HK-2 (cell line): ENCODE results near the gene UBE2I.

Experiments
- DNase-seq: peaks from one replicate; pipeline ENCODE4 v3.0.0-alpha.2; 2018; ENCODE audit not compliant: unreplicated experiment

The UBE2I gene

DNA sequence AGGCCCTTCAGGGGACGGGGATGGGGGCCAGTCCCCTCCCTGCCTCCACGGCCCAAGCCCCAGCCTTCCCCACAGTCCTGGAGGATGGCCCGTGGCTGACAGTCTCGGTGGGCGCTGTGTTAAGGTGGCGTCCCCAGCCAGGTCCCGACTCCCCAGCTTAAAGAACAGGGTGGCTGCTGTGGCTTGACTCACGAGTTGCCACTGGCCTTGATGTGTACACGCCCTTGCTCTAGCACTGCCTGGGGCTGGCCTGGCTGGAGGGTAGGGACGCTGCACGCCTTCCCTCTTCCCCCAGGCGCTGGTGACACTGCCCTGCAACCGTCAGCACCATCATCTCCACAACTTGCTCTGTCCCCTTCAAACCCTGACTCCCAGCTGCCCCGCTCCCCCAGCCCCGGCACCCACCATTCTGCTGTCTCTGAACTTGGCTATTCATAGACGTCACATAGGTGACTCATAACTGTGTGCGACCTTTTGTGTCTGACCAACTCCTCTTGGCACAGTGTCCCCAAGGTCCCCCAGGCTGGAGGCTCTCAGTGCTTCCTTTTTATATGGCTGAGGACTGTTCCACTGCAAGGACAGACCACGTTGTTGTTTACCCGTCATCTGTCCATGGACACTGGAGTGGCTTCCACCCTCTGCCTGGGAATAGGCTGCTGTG is 48.6 kb downstream of the UBE2I start:
- no peak for DNase-seq

DNA sequence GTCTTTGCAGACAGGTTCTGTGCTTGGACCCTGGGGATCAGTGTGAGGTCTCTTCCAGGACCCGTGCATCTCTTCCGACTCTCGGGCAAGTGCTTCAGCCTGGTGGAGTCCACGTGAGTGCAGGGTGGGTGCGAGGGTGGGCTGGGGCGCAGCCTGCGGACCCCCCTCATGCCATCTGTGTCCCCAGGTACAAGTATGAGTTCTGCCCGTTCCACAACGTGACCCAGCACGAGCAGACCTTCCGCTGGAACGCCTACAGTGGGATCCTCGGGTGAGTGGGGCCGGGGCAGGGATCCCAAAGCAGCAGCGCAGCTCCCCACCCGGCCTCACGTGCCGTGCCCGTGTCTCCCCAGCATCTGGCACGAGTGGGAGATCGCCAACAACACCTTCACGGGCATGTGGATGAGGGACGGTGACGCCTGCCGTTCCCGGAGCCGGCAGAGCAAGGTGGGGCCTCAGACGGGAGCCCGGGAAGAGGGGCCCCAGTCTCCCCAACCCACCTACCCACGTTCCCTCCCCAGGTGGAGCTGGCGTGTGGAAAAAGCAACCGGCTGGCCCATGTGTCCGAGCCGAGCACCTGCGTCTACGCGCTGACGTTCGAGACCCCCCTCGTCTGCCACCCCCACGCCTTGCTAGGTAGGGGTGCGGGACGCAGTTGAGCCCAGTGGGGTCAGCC is 52.4 kb downstream of the UBE2I start:
- no peak for DNase-seq

DNA sequence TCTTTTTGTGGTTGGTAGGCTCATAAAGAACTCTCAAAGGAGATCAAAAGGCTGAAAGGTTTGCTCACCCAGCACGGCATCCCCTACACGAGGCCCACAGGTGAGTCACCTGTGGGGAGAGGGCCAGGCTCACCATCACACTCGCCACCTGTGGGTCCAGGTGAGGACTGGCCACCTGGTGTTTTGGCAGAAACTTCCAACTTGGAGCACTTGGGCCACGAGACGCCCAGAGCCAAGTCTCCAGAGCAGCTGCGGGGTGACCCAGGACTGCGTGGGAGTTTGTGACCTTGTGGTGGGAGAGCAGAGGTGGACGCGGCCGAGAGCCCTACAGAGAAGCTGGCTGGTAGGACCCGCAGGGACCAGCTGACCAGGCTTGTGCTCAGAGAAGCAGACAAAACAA is 53.4 kb downstream of the UBE2I start:
- DNase-seq = no peak

DNA sequence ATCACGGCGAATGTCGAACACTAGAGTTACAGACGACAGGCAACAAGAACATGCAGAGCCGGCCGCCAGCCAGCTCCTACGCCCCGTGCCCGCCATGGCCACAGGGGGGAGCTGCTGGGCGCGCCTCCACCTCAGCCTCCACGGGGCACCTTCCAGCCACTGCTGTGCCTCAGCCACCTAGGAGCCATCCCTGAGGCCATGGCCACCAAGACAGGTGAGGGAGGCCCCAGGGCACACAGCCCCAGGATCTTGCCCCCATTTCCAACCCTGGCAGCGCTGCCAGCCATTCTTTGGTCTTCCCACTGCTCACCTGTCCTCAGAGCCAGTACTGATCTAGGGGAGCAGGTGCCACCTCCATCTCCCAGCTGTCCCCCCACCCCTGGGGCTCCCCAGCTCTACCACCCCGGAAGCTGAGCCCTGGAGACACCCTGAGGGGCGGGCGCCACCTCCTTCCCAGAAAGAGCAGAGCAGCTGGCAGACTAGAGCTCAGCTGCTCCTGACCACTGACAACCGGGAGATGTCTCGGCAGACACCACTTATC is 54.1 kb downstream of the UBE2I start:
- peak; percentile 33 for DNase-seq

DNA sequence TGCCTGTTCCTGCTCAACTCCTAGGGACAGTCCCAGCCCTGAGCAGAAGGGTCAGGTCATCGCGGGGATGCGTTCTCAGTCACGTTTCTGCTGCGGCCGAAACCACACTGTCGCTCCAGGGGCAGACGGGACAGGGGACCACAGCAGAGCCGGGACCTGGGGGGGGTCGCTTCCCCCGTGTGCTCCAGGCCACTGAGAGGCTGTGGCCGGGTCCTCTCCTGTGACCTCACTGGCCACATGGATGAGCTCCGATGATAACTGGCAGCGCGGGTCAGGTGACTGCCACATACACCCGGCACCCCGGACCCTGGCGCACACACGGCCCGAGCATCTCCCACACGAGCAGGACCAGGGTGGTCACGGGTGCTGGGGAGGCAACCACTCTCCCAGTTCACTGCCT is 55.1 kb downstream of the UBE2I start:
- no peak for DNase-seq

DNA sequence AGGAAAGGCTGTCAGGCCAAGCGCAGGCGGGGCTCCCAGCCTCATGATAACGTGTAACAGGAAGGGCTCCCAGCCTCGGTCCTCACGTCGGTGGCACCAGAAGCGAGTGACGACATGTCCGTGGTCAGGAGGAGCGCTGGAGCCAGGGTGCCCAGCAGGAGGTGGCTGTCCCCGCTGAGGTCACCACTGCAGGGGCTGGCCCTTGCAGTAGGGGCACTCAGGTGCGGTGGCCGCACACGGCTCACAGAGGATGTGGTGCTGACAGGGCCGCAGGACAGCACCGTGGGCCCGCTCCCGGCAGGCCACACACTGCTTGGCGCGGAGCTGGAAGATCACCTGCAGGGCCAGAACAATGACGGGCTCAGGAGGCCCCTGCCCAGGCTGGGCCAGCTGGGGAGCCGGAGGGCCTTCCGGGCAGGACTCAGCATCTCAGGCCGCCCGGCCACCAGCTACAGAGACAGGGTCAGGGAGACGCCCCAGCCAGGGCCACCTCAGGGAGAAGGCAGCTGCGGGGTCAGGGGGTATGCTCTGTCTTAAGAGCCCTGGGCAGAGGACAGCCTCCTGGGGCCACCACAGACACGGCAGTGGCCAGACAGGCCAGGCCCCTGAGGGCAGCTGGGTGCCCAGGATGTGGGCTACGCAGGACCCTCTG is 56.8 kb downstream of the UBE2I start:
- no peak for DNase-seq

DNA sequence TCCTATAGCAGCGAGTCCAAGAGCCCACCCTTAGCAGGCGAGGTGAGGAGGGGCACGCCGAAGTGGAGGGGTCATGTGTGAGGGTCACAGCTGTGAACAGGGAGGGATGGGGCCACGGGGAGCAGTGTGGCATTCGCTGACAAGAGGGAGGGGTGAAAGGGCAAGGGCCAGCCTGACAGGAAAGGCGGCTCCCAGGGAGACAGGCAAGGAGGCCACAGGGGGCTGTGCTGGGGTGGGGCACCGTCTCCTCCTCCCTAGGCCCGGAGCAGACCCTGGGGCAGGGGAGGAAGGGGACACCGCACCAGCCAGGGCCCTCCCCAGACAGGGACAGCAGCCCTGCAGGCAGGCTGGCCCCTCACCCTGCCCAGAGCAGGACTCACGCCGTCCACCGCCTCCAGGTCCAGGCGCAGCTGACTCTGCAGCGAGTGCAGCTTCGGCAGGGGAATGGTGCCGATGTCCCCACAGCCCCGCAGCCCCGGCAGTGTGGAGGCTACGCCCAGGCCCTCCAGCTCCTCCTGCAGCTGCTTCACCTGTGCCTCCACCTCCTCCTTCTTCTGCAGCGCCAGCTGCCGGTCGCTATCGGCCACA is 57.4 kb downstream of the UBE2I start:
- DNase-seq = no peak

DNA sequence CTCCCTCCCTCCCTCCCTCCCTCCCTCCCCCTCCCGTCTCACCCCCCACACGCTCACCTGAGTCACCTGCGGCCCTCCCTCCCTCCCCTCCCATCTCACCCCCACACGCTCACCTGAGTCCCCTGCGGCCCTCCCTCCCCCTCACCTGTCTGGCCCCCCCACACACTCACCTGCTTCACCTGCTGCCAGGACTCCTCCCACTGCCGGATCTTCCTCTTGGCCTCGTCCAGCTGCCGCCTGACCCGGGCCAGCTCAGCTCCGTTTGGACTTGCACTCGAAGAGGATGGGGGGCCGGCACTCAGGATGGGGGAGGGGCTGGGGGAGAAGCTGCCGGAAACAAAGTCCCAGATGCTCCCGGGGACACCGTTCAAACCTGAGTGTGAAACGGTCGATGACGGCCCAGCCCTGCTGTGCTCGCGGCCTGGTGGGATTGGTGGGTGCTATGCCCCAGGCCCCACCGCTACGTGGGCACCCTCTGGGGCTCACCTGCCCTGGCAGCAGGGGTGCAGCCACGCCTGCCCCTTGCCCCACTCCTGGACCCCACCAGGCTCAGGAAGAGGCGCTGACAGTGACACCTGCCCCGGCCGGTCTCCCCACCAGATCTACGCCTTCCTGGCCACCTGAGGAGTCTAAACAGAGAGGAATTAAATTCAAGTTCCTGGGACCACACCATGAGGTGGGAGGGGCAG is 58.2 kb downstream of the UBE2I start:
- DNase-seq = no peak

DNA sequence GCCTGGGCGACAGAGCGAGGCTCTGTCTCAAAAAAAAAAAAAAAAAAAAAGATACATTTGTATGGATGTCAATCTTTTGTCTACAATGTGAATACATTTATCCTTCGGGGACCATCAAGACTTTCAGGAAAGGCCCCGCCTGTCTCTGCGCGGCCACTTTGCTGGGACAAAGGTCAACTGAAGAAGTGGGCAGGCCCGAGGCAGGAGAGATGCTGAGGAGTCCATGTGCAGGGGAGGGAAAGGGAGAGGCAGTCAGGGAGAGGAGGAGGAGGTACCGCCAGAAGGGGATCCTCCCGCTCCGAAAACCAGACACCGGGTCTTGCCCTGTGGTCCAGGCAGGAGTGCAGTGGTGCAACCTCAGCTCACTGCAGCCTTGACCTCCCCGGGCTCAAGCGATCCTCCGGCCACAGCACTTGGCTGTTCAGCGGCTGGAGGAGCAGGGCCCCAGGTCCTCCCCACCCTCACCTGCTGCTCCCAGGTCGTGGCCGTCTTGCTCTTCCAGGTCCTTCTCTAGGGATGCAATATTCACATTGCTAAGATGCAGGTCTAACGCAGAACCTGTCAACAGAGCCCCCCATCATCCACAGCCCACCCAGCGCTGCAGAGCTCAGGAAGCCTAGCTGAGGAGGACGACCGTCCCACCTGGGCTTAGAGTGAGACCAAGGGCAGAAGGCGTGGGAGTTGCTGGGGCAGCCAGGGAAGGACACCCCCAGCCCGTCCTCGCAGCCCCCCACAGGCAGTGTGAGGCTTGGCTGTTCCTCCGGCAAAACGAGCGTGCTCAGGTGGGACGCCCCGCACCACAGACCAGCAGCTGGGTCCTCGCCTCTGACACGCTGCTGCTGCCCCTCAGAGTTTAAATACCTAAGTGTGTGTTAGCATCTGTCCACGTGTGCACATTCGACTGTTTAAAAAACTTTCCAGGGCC is 61.9 kb downstream of the UBE2I start:
- DNase-seq = no peak

DNA sequence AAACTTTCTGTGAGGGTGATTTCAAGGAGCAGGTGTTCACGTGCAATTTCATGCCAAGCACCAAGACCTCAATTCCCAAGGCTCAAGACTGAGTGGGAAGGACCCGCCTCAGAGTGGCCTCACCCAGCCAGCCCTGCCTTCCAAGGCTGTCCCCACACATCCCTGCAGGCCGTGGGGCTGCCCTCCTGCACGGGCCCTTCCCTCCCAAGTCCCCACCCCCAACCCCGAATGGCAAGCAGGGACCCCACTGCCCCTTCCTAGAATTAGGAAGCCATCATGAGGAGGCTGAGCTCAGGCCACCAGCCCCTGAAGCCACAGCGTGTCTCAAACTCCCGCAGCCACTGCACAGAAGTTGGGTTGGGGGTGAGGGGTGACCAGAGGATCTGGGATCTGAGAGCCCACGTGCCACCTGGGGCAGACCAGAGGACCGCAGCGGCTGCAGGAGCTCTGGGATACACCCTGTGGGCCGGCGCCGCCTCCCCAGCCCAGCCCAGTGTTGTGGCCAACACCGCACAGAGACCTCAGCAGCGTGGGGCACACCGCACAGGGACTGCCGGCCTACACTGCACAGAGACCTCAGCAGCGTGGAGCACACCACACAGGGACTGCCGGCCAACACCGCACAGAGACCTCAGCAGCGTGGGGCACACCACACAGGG is 63.0 kb downstream of the UBE2I start:
- no peak for DNase-seq

DNA sequence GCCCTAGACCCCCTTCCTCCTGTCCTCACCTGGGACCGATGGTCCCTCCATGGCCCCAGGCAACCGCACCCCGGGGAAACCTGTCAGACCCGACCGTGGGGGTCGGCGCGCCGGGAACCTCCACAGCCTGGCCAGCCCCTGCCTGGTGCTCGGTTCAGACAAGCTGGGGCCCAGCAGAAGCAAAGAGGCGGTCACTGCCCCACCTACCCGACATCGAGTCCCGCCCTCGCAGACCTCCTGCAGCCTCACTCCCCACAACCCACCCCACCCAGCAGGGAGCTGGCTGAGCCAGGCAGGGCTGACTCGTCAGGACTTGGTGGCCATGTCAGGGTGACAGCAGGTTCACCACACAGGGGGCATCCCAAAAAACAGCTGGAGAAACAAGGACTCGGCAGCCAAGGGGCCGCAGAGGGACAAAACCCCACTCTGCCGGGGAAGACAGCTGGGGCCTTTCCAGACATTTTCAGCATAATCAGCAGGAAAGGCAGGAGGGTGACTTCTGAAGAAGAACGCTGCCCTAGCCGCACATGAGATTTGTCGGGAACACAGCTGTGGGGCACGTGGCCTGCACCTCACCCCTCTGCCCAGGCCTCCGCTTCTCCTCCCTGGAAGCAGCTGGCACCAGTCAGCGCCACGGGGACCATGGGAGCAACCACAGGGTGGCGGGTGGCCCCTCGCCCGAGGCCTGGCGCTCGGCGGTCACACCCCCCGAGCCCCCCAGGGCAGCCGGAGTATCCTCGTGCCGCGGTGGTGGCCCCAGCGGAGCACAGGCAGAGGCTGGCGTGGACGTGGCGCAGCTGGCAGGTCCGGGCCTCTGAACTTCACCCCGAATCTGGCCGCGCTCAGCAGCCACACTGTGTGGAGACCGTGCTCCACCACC is 65.2 kb downstream of the UBE2I start:
- no peak for DNase-seq

DNA sequence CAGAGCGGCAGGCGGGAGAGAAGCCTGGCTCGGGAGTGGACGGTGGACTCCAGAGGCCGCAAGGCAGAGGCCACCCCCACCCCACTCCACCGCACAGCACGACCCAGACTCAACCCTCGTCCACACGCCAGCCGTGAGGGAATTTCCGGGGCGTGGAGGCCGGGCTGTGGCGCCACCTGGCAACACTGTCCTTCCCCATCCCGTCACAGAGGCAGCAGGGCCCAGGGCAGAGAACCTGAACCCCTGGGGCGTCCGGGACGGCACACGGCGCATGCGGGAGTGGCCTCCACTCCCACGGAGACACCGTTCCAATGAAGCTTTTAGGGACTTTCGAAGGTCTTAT is 65.8 kb downstream of the UBE2I start:
- DNase-seq = no peak

DNA sequence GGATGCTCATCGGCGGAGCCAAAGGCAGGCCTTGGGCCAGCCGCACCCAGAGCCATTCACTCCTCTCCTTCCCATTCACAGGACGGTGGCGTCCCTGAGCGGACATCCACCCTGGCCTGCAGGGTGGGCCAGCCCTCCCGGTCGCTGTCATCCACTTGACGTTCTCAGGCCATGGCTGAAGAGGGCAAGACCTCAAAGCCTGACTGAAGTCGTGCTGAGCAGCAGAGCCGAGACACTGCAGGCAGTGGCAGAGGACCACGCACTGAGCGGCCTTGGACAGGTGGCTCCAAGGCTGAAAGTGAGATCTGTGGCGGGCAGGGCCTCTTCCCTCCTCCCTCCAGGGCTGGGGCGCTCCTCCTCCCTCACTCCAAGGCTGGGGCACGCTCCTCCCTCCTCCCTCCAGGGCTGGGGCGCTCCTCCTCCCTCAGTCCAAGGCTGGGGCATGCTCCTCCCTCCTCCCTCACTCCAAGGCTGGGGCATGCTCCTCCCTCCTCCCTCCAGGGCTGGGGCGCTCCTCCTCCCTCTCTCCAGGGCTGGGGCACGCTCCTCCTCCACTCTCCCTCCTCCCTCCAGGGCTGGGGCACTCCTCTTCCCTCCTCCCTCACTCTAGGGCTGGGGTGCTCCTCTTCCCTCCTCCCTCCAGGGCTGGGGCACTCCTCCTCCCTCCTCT is 66.4 kb downstream of the UBE2I start:
- no peak for DNase-seq
